Mesenchymal stem cell (in vitro differentiated cells and primary cell): Measurements from ENCODE around the gene DTNBP1.
"Not testable (repeated sequence)": the region's sequence is repeated elsewhere in the genome, so short reads cannot be mapped to it uniquely, and the experiment has no call there.

Source experiments
- DNase-seq: peaks from one replicate; pipeline ENCODE4 v3.0.0-alpha.2; 2013
- H2AFZ ChIP-seq: one replicate; pipeline ENCODE4 v1.6.1; 2013; ENCODE audit warnings: low read depth, mild to moderate bottlenecking, control low read depth, inconsistent platforms, low read length, moderate library complexity
- H2AK5ac ChIP-seq: 2 replicates; pipeline ENCODE4 v1.6.1; 2013; ENCODE audit warnings: low read length, moderate library complexity, mild to moderate bottlenecking, inconsistent platforms; ENCODE audit not compliant: severe bottlenecking
- H2BK120ac ChIP-seq: one replicate; pipeline ENCODE4 v1.6.1; 2013; ENCODE audit warnings: low read depth, mild to moderate bottlenecking, inconsistent platforms, low read length, moderate library complexity
- H2BK12ac ChIP-seq, 2 experiments: one replicate each; pipeline ENCODE4 v1.6.1; 2013; ENCODE audit warnings: inconsistent platforms in 2 of 2, low read length in 2 of 2, mild to moderate bottlenecking in 2 of 2, moderate library complexity in 2 of 2, control low read depth in 1 of 2
- H2BK15ac ChIP-seq: one replicate; pipeline ENCODE4 v1.6.1; 2013; ENCODE audit warnings: mild to moderate bottlenecking, low read depth, inconsistent platforms; ENCODE audit not compliant: poor library complexity, severe bottlenecking
- H2BK5ac ChIP-seq: 2 replicates; pipeline ENCODE4 v1.6.1; 2013; ENCODE audit warnings: low read depth, mild to moderate bottlenecking, low read length, control low read depth, inconsistent platforms; ENCODE audit not compliant: poor library complexity, severe bottlenecking
- H3K14ac ChIP-seq, 2 experiments: one replicate each; pipeline ENCODE4 v1.6.1; 2013; ENCODE audit warnings: inconsistent platforms in 2 of 2, low read length in 2 of 2, control low read depth in 1 of 2, mild to moderate bottlenecking in 1 of 2, moderate library complexity in 1 of 2
- H3K18ac ChIP-seq, 2 experiments: one replicate each; pipeline ENCODE4 v1.6.1; 2013; ENCODE audit warnings: inconsistent platforms in 2 of 2, low read length in 2 of 2, control low read depth in 1 of 2, low read depth in 1 of 2, mild to moderate bottlenecking in 1 of 2
- H3K23ac ChIP-seq, 2 experiments: one replicate each; pipeline ENCODE4 v1.6.1; 2013; ENCODE audit warnings: inconsistent platforms in 2 of 2, low read length in 2 of 2, mild to moderate bottlenecking in 2 of 2, moderate library complexity in 2 of 2, control low read depth in 1 of 2
- H3K27ac ChIP-seq: 2 replicates; pipeline ENCODE4 v1.5.1; 2013; ENCODE audit warnings: mild to moderate bottlenecking, moderate library complexity, low read length, control low read depth, inconsistent platforms; ENCODE audit not compliant: poor library complexity, severe bottlenecking
- H3K27me3 ChIP-seq, 2 experiments: 2 replicates each; pipeline versions ENCODE4 v1.6.1 to v1.7.0; 2013; ENCODE audit warnings: low read length in 2 of 2, mild to moderate bottlenecking in 2 of 2, moderate library complexity in 2 of 2, control low read depth in 1 of 2, inconsistent platforms in 1 of 2; ENCODE audit not compliant: control insufficient read depth in 1 of 2, insufficient read depth in 1 of 2
- H3K36me3 ChIP-seq, 2 experiments: 2 replicates each; pipeline versions ENCODE4 v1.6.1 to v1.7.0; 2013; ENCODE audit warnings: low read length in 2 of 2, control low read depth in 1 of 2, inconsistent platforms in 1 of 2, low read depth in 1 of 2, mild to moderate bottlenecking in 1 of 2; ENCODE audit not compliant: insufficient read depth in 2 of 2, control insufficient read depth in 1 of 2
- H3K4ac ChIP-seq, 2 experiments: one replicate each; pipeline ENCODE4 v1.6.1; 2013; ENCODE audit warnings: inconsistent platforms in 2 of 2, low read length in 2 of 2, mild to moderate bottlenecking in 2 of 2, moderate library complexity in 2 of 2, control low read depth in 1 of 2, low read depth in 1 of 2
- H3K4me1 ChIP-seq: 2 replicates; pipeline ENCODE4 v1.6.1; 2013; ENCODE audit warnings: low read depth, low read length, control low read depth; ENCODE audit not compliant: control insufficient read depth, insufficient read depth
- H3K4me2 ChIP-seq: 2 replicates; pipeline ENCODE4 v1.6.1; 2013; ENCODE audit warnings: low read length, mild to moderate bottlenecking, inconsistent platforms; ENCODE audit not compliant: poor library complexity, severe bottlenecking
- H3K4me3 ChIP-seq, 2 experiments: 2 replicates each; pipeline versions ENCODE4 v1.5.1 to v1.7.0; 2013; ENCODE audit warnings: low read length in 2 of 2, mild to moderate bottlenecking in 2 of 2, control low read depth in 1 of 2, low read depth in 1 of 2; ENCODE audit not compliant: insufficient read depth in 1 of 2
- H3K79me1 ChIP-seq: replicated peaks from 2 replicates; pipeline ENCODE4 v1.6.1; 2013; ENCODE audit warnings: mild to moderate bottlenecking, control low read depth, low read length, inconsistent platforms; ENCODE audit not compliant: poor library complexity, severe bottlenecking
- H3K9ac ChIP-seq: 2 replicates; pipeline ENCODE4 v1.7.0; 2013; ENCODE audit warnings: mild to moderate bottlenecking, low read length, moderate library complexity
- H3K9me3 ChIP-seq: 2 replicates; pipeline ENCODE4 v1.7.0; 2013; ENCODE audit warnings: mild to moderate bottlenecking, low read length; ENCODE audit not compliant: control insufficient read depth
- H4K8ac ChIP-seq: one replicate; pipeline ENCODE4 v1.6.1; 2013; ENCODE audit warnings: inconsistent platforms, mild to moderate bottlenecking, low read length, moderate library complexity
- H4K91ac ChIP-seq: one replicate; pipeline ENCODE4 v1.6.1; 2013; ENCODE audit warnings: mild to moderate bottlenecking, low read length, inconsistent platforms
- WGBS: methylation state at CpG from one replicate; pipeline ENCODE4 v1.1.7; 2013; ENCODE audit warnings: mixed read lengths; 5-methylcytosine and 5-hydroxymethylcytosine counted together

DTNBP1 gene

GRCh38 chr6:15666896-15667295 is 4.1 kb upstream of the DTNBP1 start:
- H2BK15ac ChIP-seq, H3K9ac ChIP-seq, H2BK5ac ChIP-seq, H2BK120ac ChIP-seq, H3K27ac ChIP-seq, H2AK5ac ChIP-seq, H3K4ac ChIP-seq, H3K36me3 ChIP-seq, H3K4me3 ChIP-seq, H3K9me3 ChIP-seq, H2BK12ac ChIP-seq, H2AFZ ChIP-seq, DNase-seq, H3K14ac ChIP-seq, H4K91ac ChIP-seq, H4K8ac ChIP-seq, H3K79me1 ChIP-seq, H3K18ac ChIP-seq, H3K23ac ChIP-seq, H3K4me2 ChIP-seq, H3K4me1 ChIP-seq: not testable (repeated sequence)
- peaks cover 29 to 30% of the 10 kb centered on the region in 2 experiments for H3K27me3 ChIP-seq
- no CpG with 5 or more reads among the region's 4 CpGs for WGBS

GRCh38 chr6:15665237-15665636 is 2.4 kb upstream of the DTNBP1 start:
- Histone ChIP-seq H3K27ac (no peak overlapping the region), H3K18ac (no peak overlapping the region), H4K8ac (no peak overlapping the region), H3K27me3 (peaks cover 14 to 18% of the 10 kb centered on the region in 2 experiments), H2BK5ac (no peak overlapping the region), H2BK12ac (no peak overlapping the region), H3K4me1 (peaks cover 6% of the 10 kb centered on the region), H2AFZ (no peak overlapping the region), H3K36me3 (peaks cover 0 to 2% of the 10 kb centered on the region in 2 experiments), H2AK5ac (no peak overlapping the region), H2BK120ac (no peak overlapping the region), H3K23ac (no peak overlapping the region), H3K14ac (no peak overlapping the region), H3K4ac (no peak overlapping the region), H4K91ac (no peak overlapping the region), H2BK15ac (no peak overlapping the region), H3K79me1 (peaks cover 16% of the 10 kb centered on the region), H3K4me2 (no peak overlapping the region), H3K9me3 (no peaks in the 10 kb centered on the region), H3K9ac (no peak overlapping the region), H3K4me3 (no peak overlapping the region)
- no peak for DNase-seq

- H3K4me1 ChIP-seq, result peaks cover 6% of the 10 kb centered on the region
- H3K79me1 ChIP-seq, result peaks cover 24% of the 10 kb centered on the region
- H2BK120ac ChIP-seq, result no peak overlapping the region
- WGBS, result 59% methylated on average over 15 of the region's 18 CpGs
- H3K36me3 ChIP-seq, result peaks cover 3 to 7% of the 10 kb centered on the region in 2 experiments
- no peak overlapping the region for H3K4ac ChIP-seq
- H3K4me3 ChIP-seq, result peak overlapping the region in 1 of 2 experiments; percentile 90
- DNase-seq, result no peak
- H3K9ac ChIP-seq, result peak overlapping the region; percentile 54
- no peak overlapping the region for H3K27ac ChIP-seq
- no peak overlapping the region for H4K8ac ChIP-seq
- H3K14ac ChIP-seq, result no peak overlapping the region
- no peak overlapping the region for H2BK5ac ChIP-seq
- H2BK12ac ChIP-seq, result no peak overlapping the region
- H4K91ac ChIP-seq, result no peak overlapping the region
- H2BK15ac ChIP-seq, result no peak overlapping the region
- peak overlapping the region; percentile 97 for H3K4me2 ChIP-seq
- H2AK5ac ChIP-seq, result peak overlapping the region; percentile 31
- no peak overlapping the region for H2AFZ ChIP-seq
- H3K18ac ChIP-seq, result no peak overlapping the region
- no peaks in the 10 kb centered on the region for H3K9me3 ChIP-seq
- peaks cover 0 to 3% of the 10 kb centered on the region in 2 experiments for H3K27me3 ChIP-seq
- H3K23ac ChIP-seq, result no peak overlapping the region
These were observed 473 bp upstream of the DTNBP1 start for GRCh38 chr6:15663130-15663871.

GRCh38 chr6:15661853-15662325 is 939 bp downstream of the DTNBP1 start:
- H3K36me3 ChIP-seq, result peaks cover 3 to 7% of the 10 kb centered on the region in 2 experiments
- no peak overlapping the region for H2AK5ac ChIP-seq
- H3K14ac ChIP-seq, result peak overlapping the region in 1 of 2 experiments; percentile 100
- 15% methylated on average over 26 of the region's 26 CpGs for WGBS
- peak overlapping the region in 1 of 2 experiments; percentile 82 for H2BK12ac ChIP-seq
- peaks cover 30% of the 10 kb centered on the region for H3K79me1 ChIP-seq
- H3K27ac ChIP-seq, result no peak overlapping the region
- peak overlapping the region; percentile 94 to 100 for H3K18ac ChIP-seq
- no peak overlapping the region for H2BK5ac ChIP-seq
- H4K91ac ChIP-seq, result peak overlapping the region; percentile 95
- no peaks in the 10 kb centered on the region for H3K9me3 ChIP-seq
- H3K4ac ChIP-seq, result peak overlapping the region; percentile 64 to 71
- H2AFZ ChIP-seq, result peak overlapping the region; percentile 97
- peak overlapping the region; percentile 73 for H2BK120ac ChIP-seq
- peaks cover 6% of the 10 kb centered on the region for H3K4me1 ChIP-seq
- H3K4me2 ChIP-seq, result peak overlapping the region; percentile 97
- peak overlapping the region; percentile 84 for H3K9ac ChIP-seq
- peak overlapping the region in 1 of 2 experiments; percentile 95 for H3K23ac ChIP-seq
- peak overlapping the region; percentile 90 to 97 for H3K4me3 ChIP-seq
- no peak for DNase-seq
- H3K27me3 ChIP-seq, result peaks cover 0 to 3% of the 10 kb centered on the region in 2 experiments
- H4K8ac ChIP-seq, result no peak overlapping the region
- H2BK15ac ChIP-seq, result no peak overlapping the region
